GM18499 (cell line): ENCODE data around the gene NUDT6.
"Not testable (repeated sequence)": the region's sequence is repeated elsewhere in the genome, so short reads cannot be mapped to it uniquely, and the experiment has no call there.

ENCODE experiments used
- ATAC-seq: cut with Tn5 transposase; IDR thresholded peaks from one replicate; pipeline ENCODE4 v1.9.1; 2021; ENCODE audit warnings: moderate number of reproducible peaks; ENCODE audit not compliant: insufficient read depth, unreplicated experiment

The NUDT6 gene

DNA sequence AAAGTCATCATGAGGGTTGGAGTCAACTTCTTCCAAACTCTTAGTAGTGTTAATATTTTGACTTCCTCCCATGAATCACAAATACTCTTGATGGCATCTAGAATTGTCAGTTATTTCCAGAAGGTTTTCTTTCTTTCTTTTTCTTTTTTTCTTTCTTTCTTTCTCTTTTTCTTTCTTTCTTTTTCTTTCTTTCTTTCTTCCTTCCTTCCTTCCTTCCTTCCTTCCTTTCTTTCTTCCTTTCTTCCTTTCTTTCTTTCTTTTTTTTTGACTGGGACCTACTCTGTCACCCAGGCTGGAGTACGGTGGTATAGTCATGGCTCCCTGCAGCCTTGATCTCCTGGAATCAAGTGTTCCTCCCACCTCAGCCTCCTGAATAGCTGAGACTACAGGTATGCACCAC lies 78.0 kb downstream of the NUDT6 start:
- not testable (repeated sequence) for ATAC-seq

DNA sequence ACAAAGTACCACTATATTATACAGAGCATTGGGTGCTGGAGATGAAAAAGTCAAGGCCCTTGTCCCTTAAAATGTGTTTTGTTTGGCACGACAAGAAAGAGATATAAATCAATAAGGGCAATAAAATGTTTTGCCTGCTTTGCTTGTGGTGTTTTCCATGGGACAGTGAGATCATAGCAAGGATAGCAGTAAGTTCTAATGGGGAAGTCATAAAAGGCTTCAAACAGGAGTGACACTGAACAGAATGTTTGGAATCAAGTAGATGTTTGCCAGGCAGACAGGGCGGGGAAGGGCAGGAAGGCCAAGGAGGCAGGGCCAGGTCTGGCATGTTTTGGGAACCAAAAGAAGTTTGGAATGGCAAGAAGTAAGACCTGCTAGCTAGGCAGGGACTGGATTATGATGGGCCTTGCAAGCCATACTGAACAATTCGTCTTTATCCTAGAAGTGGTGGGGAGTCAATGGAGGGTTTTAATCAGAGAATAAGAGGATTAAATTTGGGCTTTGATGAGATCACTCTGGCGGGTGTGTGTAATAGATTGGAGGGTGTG lies 79.3 kb downstream of the NUDT6 start:
- no peak for ATAC-seq
